ENCODE results near the gene DYNC2LI1. TPM values are rescaled to one million over a fixed set of nuclear protein-coding genes. Genes with fewer than 3 reads are reported as not detected.
"Not testable (repeated sequence)": the region's sequence is repeated elsewhere in the genome, so short reads cannot be mapped to it uniquely, and the experiment has no call there.

DYNC2LI1 gene
- 10 to 100 TPM; 15.3 to 19.0 (median 18.1) TPM for total RNA-seq
- long read RNA-seq, donor 1, partial matches to known transcripts = 2 of 9 reads
- long read RNA-seq, donor 1, other reads (novel, unspliced or antisense) = 1 of 9 reads
- long read RNA-seq, donor 2, transcript DYNC2LI1-201 (13 exons, 1,399 nt) = major isoform, 5 of 10 reads
- long read RNA-seq, donor 2, partial matches to known transcripts = 1 of 10 reads
- long read RNA-seq, donor 2, other reads (novel, unspliced or antisense) = 2 of 10 reads

- ATAC-seq (peak; percentile 99), DNase-seq (peak; percentile 92 to 94 (median 94))
- peak within 1 kb of the TSS; percentile 35 for H3K4me3 ChIP-seq
- TF ChIP-seq CTCF (IDR thresholded peaks at IDR 0.05) = no peak
- H3K9me3 ChIP-seq = no peaks in the 10 kb centered on the region
- H3K4me1 ChIP-seq (ENCODE audit: low read depth) = peaks cover 5% of the 10 kb centered on the region
- H3K36me3 ChIP-seq (ENCODE audit: low read depth) = no peaks in the 10 kb centered on the region
- intact Hi-C loops (cut with DNase I, micrococcal nuclease) = no loop called here
Observed at GRCh38 chr2:43773876-43774613, at the start of gene DYNC2LI1. DYNC2LI1 (plus strand) TSS chr2:43774039; CDS start chr2:43774139, 100 bp downstream.

GRCh38 chr2:43724728-43725526 lies 48.9 kb upstream of the DYNC2LI1 start:
- ATAC-seq (no peak), DNase-seq (no peak)

GRCh38 chr2:43725711-43726246 lies 48.1 kb upstream of the DYNC2LI1 start:
- H3K4me1 ChIP-seq (ENCODE audit: low read depth) = no peaks in the 10 kb centered on the region
- H3K4me3 ChIP-seq = no peak overlapping the region
- H3K36me3 ChIP-seq (ENCODE audit: low read depth) = no peaks in the 10 kb centered on the region
- ATAC-seq (no peak), DNase-seq (no peak)
- H3K9me3 ChIP-seq = no peaks in the 10 kb centered on the region
- TF ChIP-seq CTCF (IDR thresholded peaks at IDR 0.05) = no peak
- intact Hi-C loops (cut with DNase I, micrococcal nuclease) = no loop called here

More at GRCh38 chr2:43724728-43725526, 48.9 kb upstream of the DYNC2LI1 start:
- Histone ChIP-seq H3K4me3 (no peak overlapping the region), H3K4me1 (ENCODE audit: low read depth) (no peaks in the 10 kb centered on the region), H3K36me3 (ENCODE audit: low read depth) (no peaks in the 10 kb centered on the region), H3K9me3 (no peaks in the 10 kb centered on the region)
- TF ChIP-seq CTCF (IDR thresholded peaks at IDR 0.05) = no peak
- intact Hi-C loops (cut with DNase I, micrococcal nuclease) = no loop called here

- DNase-seq; ATAC-seq; H3K9me3 ChIP-seq; H3K4me3 ChIP-seq; intact Hi-C loops (cut with DNase I, micrococcal nuclease); H3K4me1 ChIP-seq (ENCODE audit: low read depth); H3K36me3 ChIP-seq (ENCODE audit: low read depth): not testable (repeated sequence)
Observed at GRCh38 chr2:43726961-43727633, 46.7 kb upstream of the DYNC2LI1 start.

- ATAC-seq (no peak), DNase-seq (no peak)
- Histone ChIP-seq H3K9me3 (no peaks in the 10 kb centered on the region), H3K4me3 (no peak overlapping the region), H3K36me3 (ENCODE audit: low read depth) (no peaks in the 10 kb centered on the region), H3K4me1 (ENCODE audit: low read depth) (no peaks in the 10 kb centered on the region)
- intact Hi-C loops (cut with DNase I, micrococcal nuclease) = no loop called here
- TF ChIP-seq CTCF (IDR thresholded peaks at IDR 0.05) = no peak
Observed at GRCh38 chr2:43727634-43728014, 46.2 kb upstream of the DYNC2LI1 start.
